Kidney capillary endothelial cell (primary cell): ENCODE measurements around the gene TSR3.
"Not testable (repeated sequence)": the region's sequence is repeated elsewhere in the genome, so short reads cannot be mapped to it uniquely, and the experiment has no call there.

Experiments
- DNase-seq: peaks from one replicate; pipeline ENCODE4 v3.0.0-alpha.2; 2018; ENCODE audit warnings: low spot score

The TSR3 gene

DNA sequence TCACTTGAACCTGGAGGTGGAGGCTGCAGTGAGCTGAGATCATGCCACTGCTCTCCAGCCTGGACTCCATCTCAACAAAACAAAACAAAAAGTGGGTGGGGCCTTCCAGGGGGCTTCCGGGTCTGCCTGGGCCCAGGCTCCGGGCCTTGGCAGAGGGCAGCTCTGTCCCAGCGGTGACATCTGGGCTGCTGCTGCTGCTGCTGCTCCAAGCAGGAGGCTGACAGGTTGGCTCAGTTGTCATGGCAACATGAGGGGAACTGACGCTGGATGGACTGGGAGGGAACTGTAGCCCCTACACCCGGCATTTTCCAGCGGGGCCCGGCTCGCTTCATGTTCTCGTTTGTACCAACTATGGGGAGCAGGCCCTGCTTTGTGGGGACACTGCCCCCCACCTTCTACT lies 14.2 kb downstream of the TSR3 start:
- no peak for DNase-seq

DNA sequence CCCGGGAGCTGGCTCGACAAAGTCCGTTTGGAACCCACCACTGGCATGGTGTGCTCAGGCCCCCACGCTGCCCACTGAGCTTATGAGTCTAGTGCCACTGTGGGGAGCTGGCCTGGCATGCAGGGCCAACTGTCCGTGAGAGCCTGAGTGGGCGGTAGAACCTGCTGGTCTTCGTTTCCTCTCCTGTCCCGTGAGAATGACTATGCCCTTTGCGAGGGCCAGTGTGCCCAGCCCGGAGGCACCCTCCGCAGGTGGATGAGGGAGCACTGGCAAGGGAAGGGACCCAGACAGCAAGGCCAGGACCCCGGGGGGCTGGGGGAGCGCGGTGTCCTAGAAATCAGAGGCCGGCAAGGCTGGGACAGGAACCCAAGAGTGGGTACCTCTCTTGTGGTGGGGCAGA lies 15.1 kb downstream of the TSR3 start:
- DNase-seq, result no peak

DNA sequence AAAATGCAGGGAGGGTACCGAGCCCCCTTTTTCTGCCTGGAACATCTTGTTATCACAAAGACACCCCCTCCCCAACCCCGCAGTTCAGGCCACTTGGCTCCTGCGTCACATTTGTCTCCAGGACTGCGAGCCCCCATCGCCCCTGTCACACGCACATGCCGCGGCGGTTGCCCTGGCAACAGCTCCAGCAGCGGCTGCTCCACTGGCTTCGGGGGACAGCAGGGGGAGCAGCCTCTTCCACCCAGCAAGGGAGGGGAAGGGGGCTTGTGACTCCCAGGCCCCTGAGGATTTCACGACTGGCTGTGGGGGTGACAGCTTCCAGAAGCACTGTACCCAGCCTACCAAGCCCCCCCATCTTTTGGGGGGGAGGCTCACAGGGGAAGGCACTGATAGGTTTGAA lies 15.7 kb downstream of the TSR3 start:
- no peak for DNase-seq

DNA sequence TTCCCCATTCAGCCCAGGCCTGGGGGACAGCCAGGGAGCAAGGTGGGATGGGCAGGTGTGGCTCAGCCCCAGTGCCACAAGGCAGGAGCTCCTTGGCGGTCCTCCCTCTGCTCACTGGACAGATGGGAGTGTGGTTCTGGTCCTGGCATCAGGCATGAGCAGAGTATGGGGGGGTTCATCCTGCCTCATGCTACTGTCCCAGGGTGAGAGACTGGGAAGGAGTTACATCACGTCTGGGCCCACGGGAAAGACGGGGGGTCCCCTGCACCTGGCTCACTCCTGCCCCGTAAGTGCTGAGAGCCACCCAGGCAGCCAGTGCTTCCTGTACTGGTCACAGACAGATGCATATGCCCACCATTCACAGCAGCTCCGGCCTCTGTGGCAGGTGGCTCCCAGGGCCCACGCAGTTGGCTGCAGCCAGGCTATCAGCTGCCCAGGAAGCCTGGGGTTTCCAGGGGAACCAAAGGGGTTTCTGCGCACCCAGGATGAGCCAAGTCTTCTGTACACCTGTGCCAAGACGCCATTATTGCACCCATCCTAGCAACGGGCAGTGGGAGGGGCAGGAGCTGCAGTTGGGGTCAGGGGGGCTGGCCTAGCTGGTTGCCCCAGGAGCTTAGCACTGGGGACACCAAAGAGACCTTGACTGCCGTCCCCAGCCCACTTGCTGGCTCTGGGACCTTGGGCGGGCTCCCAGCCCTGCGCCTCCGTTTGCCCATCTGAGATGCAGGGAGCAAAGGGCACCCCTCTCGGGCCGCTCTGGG lies 16.3 kb downstream of the TSR3 start:
- DNase-seq, result no peak

DNA sequence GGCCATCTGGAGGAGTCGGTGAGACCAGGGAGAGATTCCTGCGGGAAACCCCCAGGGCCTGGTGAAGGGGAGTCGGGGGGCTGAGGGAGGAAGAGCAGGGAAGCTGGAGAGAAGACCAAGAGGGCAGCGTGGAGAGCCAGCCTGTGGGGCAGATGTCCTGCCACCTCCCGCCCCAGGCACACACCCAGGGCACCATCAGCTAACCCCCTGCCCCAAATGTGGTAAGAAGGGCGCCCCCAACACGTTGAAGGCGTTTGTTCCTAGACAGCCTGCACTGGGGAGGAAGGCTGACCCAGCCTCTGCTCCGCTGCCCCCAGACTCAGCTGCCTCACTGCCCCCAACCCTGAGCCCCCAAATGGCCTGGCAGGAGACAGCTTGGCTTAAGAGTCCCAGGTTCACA lies 16.9 kb downstream of the TSR3 start:
- DNase-seq, result no peak

DNA sequence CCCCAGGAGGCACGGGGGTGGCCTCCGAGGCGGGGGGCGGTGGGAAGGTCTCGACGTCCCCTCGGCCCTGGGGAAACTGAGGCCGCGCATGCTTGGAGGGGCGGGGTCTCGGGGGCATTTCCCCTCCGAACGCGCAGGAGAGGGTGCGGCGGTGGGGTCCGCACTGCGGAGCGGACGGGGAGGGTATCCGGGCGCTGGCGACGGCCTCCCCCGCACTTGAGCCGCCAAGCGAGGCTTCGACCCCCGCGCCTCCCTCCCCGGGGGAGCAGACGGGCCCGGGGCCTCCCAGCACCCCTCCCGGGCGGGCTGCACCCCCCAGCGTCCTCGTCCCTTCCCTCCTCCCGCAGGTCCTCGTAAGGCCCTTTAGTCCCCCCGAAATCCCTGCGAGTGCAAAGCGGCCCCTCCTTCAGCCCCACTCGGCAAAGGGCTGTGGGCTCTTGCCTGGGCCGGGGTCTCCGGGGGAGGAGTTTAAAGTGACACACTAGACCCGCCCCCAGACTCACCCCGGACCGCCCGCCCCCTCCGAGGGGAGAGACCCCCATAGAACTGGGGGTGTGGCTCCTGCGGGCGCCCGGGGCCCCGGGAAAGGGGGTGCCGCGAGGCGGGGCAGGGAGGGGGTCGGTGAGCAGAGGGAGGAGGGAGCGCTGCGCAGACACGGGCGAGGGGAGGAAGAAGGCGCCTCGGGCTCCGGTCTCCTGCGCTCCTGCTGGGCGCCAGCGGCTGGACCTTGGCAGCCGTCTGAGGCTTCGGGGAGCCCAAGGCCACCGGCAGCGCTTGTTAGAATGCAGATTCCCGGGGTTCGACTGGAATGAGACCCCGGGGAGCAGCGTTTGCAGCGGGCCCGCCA lies 17.6 kb downstream of the TSR3 start:
- no peak for DNase-seq

DNA sequence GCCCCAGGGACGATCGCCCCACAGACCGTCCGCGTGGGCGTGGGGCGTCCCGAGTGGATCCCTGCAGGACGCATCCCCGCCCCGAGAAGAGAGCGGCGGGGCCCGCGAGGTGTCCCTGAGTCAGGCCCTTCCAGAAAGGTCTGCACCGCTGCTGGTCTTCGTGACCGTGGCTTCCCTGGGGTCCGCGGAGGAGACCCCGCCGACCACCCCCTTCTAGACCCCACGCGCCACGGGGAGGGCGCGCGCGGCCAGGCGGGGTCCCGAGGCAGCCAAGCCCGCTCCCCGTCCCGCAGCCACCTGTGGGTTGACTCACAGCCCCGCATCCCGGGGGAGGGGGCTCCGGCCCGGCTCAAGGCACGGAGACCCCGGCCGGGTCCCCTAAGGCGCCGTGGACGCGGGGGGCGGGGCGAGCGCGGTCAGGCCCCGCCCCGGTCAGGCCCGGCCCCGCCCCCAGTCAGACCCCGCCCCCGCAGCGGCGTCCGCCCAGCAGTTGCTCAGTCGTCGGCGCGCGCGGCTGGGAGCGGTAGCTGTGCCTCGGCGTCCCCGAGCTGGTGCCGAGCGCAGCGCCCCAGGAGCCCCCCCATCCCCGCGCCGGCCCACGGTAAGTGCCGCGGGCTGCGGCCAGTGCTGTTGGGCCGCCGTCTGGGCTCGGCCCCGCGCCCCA lies 18.4 kb downstream of the TSR3 start, which contains the start of gene BAIAP3:
Gene BAIAP3, plus strand, starts transcription at position 497 of the 664 bp plus-strand sequence. CDS start 4,905 bp downstream, outside the sequence.
- peak; percentile 28 for DNase-seq

DNA sequence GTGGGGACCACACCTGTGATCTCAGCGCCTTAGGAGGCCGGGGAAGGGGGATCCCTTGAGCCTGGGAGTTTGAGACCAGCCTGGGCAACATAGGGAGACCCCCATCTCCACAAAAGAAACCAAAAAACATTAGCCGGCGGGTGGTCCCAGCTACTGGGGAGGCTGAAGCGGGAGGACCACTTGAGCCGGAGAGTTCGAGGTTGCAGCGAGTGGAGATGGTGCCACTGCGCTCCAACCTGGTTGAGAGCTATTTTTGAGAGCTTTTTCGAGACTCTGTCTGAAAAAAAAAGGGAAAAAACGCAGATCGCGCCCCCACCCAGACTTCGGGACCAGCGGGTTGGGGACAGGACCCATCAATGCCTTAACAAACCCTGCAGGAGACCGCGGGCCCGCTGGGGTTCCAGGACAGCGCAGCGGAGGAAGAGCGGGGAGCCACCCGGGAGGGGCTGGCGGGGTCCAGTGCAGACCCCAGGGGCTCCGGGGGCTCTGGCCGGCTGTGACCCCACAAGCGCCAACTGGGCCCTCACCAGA lies 19.0 kb downstream of the TSR3 start:
- DNase-seq, result no peak

DNA sequence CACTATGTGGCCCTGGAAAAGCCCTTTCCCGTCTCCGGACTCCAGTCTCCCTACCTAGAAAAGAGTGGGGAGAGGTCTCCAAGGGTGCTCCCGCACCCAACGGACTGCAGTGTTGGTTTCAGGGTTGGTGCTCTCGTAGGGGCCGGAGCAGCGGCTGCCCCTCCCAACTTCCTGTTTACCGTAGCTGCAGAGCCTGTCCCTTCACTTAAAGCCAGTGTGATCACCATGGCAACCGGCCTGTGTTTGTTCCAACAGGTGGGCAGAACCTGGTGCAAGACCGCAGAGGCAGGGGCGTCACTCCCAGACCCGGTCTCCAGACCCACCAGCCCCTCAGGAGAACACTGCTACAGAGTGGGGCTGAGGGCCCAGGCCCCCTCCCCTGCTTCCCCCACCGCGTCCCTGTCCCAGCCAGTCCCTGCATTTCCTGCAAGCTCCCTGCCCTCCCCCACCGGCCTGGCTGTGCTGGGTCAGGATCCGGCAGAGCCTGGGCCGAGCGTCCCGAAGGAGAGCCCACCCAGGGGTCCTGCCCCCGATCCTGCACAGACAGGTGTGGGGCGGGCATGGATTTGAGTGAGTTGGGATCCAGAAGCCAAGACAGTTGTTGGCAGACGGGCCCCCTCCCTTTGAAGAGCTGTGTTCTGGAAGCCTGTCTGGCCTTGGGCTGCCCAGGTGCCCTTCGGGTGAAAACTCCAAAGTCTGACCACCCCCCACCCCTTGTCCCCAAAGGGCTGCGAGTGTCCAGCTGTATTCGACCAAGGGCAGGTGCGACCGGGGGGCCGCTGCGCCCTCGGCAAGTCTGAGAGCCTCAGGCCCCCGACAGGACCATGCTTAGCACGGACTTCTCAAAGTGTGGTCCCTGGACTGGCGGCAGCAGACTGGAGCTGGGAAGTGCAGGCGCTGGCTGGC lies 19.7 kb downstream of the TSR3 start:
- peak; percentile 52 for DNase-seq

DNA sequence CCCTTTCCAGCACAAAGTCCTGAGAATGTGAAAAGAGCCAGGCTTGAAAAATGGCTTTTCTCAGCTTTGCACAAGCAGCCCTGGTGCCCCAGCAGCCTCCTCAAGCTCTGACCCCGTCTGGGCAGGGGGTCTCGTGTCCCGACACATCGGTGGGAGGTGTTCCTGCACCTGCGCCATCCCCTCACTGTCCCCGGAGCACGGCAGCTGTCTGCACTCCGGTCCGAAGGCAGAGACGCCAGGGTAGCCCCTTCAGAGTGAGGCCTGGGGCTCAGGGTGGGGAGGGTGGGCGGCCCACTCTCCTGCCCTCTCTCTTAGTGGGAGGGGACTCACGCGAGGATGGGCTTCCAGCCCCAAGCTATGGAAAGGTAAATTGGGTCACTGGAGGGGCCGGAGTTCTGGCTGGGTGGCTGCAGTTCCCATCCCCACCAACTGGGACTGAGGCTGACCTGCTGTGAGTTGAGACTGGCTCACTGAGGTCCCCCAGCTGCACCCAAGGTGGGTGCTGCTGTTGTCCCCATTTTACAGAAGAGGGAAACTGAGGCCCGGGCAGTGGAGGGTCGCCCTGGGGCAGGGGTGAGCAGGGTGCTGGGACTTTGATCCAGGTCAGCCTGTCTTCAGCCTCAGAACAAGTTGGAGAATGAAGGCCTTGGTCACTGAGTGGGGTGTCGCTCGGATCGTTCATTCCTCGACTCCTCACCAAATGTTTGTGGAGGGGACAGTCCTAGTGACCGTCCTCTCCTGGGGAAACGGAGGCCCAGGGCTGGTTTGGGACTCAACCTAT lies 20.6 kb downstream of the TSR3 start:
- no peak for DNase-seq

DNA sequence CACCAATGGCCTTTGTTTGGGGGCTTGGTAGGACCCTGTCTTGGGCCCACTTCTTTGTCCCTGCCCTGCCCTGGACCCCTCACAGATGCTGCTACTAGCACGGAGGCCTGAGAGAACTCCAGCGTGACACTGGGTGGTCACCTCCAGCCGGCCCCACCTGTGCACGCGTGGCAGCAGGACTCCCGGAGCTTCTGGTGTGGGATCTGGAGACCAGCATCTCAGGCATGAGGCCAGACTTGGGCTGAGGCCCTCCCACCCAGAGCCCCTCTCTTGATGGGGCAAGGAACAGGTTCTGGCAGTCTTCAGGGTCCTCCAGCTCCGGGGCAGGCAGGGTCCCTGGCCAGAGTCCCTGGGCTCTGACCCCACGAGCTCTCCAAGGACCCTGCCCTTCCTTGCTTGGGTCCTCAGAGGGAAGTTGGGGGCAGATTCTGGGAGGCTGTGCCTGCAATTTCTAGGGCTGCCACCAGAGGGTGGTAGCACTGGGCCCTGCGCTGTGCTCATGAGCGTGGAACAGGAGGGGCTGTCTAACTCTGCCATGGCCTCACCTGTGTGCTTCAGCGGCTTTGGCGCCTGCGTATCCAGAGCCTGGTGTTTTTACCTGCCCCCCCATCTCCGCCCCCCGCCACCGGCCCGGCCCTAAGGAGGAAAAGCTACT lies 21.3 kb downstream of the TSR3 start:
- DNase-seq, result no peak

DNA sequence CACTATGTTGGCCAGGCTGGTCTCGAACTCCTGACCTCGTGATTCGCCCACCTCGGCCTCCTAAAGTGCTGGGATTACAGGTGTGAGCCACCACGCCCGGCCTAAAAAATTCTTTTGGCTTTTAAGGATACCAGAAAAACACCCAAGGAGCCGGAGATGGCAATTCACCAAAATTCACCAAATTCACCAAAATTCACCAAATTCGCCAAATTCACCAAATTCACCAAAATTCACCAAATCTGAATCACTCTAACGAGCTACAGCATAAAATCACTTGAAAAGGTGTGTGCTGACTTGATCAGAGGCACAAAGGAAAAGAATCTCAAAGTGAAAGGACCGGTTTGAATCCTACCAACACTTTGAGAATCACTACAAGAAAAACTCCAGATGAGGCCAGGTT lies 22.7 kb downstream of the TSR3 start:
- not testable (repeated sequence) for DNase-seq

DNA sequence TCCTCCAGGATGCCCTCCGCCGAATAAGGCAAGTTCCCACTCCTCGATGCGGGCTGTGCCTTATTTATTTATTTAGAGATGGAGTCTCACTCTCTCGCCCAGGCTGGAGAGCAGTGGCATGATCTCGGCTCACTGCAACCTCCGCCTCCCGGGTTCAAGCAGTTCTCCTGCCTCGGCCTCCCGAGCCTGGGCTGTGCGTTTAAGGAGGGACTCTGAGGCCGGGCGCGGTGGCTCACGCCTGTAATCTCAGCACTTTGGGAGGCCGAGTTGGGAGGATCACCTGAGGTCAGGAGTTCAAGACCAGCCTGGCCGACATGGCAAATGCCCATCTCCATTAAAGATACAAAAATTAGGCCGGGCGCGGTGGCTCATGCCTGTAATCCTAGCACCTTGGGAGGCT lies 23.5 kb downstream of the TSR3 start:
- DNase-seq, result not testable (repeated sequence)

DNA sequence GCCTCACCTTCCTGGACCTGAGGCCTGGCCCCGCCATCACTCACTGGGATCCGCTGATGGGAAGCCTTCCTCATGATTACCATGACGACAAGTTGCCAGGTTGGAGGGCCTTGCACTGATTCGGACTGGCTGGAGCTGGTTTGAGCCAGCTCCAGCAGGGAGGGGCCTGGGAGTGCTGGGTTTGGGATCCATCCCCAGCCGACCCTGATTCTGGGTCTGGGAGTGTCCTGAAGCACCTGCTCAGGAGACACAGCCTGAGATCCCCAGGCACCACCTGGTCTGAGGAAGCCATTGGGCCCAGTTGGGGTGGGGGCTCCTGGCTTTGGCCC lies 24.1 kb downstream of the TSR3 start:
- no peak for DNase-seq

DNA sequence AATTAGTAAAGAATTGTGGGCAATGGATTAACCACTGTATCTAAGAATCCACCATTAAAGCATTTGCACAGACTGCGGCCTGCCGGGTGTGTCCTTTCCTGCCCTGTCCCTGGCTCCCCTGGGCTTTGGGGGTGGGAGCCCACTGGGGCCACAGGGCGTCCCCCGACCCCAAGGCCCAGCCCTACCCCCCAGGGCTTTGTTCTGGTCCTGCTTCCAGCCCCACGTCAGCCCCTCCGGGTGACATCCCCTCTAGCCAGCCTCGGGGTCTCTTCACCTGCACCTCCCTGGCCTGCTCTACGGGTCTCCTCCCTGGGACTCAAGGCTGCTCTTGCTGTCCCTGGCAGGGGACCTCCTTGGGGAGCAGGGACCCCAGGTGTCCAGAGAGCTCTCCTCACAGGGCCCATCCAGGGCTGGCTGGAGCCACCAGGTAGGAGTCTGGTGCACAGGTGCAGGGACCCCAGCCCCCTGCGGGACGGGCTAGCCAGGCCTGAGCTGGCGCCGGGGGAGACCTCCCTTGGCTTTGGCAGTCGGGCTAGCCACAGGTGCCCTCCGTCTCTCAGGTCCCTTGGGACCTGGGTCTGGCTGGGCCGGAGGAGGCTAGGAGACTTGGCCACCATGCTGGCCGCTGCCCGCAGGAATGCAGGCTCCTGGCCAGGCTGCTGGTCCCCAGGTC lies 24.6 kb downstream of the TSR3 start:
- DNase-seq, result no peak

DNA sequence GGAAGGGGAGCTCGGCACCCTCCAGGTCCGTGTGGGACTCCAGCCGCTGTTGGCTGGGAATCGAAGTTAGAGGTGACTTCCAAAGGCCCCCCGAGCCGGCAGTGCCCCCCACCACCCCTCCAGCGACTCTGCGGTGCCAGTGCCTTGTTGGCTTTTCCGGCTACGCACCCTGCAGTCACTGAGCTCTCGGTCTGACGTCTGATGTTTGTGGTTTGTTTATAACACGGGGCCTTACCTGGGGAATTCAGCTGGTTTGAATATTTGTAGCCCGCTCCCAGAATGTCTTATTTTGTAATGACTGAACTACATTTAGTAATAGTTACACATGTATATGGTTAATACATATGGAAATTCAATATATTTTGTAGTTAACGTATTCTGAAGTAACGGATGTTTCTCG lies 25.3 kb downstream of the TSR3 start:
- DNase-seq, result no peak

DNA sequence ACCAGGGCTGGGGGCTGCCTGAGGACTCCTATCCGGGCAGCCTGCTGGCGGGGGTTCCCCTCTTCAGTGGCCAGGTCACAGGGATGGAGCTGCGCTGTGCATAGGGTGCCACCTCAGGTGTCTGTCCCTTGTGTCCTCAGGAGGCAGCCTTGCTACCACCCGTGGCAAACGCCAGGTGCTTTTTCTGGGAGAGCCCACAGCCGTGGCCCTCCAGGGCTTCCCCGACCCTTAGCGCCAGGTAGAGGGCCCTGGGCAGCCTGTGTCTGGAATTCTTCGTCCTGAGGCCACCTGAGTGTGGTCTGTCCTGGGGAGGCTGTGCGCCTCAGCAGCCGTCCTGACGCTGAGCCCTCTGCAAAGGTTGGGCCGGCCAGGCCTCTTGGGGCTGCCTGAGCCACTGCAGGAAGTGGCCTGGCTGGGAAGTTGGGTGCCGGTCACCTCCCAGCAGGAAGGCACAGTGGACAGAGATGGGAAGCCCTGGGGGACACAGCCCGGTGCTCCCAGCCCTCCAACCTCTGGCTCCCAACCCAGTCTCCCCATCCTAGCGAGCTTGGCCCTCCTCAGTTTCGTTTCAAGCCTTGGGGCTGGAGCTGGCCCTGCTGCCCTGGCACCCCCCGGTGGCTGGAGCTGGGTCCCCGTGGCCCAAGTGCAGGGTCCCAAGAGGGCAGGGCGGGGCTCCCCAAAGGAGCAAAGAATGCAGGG lies 25.9 kb downstream of the TSR3 start:
- DNase-seq, result no peak

DNA sequence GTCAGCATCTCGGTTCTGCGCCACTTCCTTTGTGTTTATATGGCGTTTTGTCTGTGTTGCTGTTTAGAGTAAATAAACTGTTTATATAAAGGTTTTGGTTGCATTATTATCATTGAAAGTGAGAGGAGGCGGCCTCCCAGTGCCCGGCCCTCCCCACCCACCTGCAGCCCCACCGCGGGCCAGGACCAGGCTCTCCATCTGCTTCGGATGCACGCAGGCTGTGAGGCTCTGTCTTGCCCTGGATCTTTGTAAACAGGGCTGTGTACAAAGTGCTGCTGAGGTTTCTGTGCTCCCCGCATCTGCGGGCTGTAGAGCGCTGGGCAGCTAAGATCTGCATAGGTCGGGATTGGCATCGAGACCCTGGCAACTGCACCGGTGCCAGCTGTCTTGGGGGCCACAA lies 26.4 kb downstream of the TSR3 start:
- no peak for DNase-seq

DNA sequence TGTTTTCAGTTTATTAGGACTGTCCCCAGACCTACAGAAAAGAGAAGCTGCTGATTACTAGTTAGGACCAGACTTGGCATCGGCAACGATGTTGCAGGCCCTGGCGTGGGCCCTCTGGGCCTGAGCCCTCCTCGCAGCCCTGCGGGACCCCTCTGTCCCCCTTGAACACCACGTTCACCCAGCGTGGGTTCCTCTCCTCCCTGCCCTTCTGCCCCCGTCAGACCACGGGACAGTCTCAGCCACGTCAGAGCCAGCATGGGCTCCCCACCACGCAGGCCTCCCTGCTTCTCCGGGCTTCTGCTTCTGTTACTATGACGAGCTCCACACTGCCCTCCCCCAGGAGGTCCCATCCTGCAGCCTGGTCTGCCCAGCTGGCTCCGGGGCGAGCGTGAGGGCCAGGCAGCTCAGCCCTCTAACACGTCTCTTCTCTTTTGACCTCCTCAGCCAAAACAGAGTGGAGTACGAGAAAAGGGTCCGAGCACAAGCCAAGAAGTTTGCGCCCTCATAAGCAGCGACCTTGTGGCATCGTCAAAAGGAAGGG lies 27.3 kb downstream of the TSR3 start:
- no peak for DNase-seq
